GM20431 (cell line): ENCODE data around the gene TECPR1.

Source experiments
- in situ Hi-C: fragments of 300-500 bp; cut with MseI, MboI; formaldehyde crosslinking; loops from one replicate; pipeline ENCODE4 v1.15.0; 2020; ENCODE audit warnings: low sequenced_read_pairs; ENCODE audit not compliant: unreplicated experiment

The TECPR1 gene

GRCh38 chr7:98251601-98252424, at the start of gene TECPR1:
TECPR1 (minus strand) TSS chr7:98252232; CDS start chr7:98246146, 6,086 bp downstream.
- in situ Hi-C loops: no loop called here

- in situ Hi-C loops: no loop called here
Measured at GRCh38 chr7:98300595-98301372, 48.8 kb upstream of the TECPR1 start.

GRCh38 chr7:98297626-98298286, 45.7 kb upstream of the TECPR1 start:
- in situ Hi-C loops: no loop called here

GRCh38 chr7:98296833-98297232, 44.8 kb upstream of the TECPR1 start:
- in situ Hi-C loops: no loop called here

- in situ Hi-C loops: no loop called here
Measured at GRCh38 chr7:98295467-98296192, 43.6 kb upstream of the TECPR1 start.

- in situ Hi-C loops: no loop called here
Measured at GRCh38 chr7:98294798-98295382, 42.9 kb upstream of the TECPR1 start.

- in situ Hi-C loops: no loop called here
Measured at GRCh38 chr7:98294326-98294725, 42.3 kb upstream of the TECPR1 start.

GRCh38 chr7:98293746-98294145, 41.7 kb upstream of the TECPR1 start:
- in situ Hi-C loops: no loop called here

GRCh38 chr7:98293265-98293664, 41.2 kb upstream of the TECPR1 start:
- in situ Hi-C loops: no loop called here

GRCh38 chr7:98291717-98292116, 39.7 kb upstream of the TECPR1 start:
- in situ Hi-C loops: no loop called here

- in situ Hi-C loops: no loop called here
Measured at GRCh38 chr7:98289333-98289875, 37.4 kb upstream of the TECPR1 start.

- in situ Hi-C loops: no loop called here
Measured at GRCh38 chr7:98288064-98288823, 36.2 kb upstream of the TECPR1 start.

GRCh38 chr7:98287486-98287959, 35.5 kb upstream of the TECPR1 start:
- in situ Hi-C loops: no loop called here

GRCh38 chr7:98286701-98287485, 34.9 kb upstream of the TECPR1 start:
- in situ Hi-C loops: no loop called here

- in situ Hi-C loops: no loop called here
Measured at GRCh38 chr7:98286093-98286539, 34.1 kb upstream of the TECPR1 start.

- in situ Hi-C loops: no loop called here
Measured at GRCh38 chr7:98285157-98286092, 33.4 kb upstream of the TECPR1 start.
